ENCODE data around the gene ANO2.

ANO2 gene

GRCh38 chr12:5874514-5874913, 70.5 kb downstream of the ANO2 start:
- TF ChIP-seq, protein P1, sequence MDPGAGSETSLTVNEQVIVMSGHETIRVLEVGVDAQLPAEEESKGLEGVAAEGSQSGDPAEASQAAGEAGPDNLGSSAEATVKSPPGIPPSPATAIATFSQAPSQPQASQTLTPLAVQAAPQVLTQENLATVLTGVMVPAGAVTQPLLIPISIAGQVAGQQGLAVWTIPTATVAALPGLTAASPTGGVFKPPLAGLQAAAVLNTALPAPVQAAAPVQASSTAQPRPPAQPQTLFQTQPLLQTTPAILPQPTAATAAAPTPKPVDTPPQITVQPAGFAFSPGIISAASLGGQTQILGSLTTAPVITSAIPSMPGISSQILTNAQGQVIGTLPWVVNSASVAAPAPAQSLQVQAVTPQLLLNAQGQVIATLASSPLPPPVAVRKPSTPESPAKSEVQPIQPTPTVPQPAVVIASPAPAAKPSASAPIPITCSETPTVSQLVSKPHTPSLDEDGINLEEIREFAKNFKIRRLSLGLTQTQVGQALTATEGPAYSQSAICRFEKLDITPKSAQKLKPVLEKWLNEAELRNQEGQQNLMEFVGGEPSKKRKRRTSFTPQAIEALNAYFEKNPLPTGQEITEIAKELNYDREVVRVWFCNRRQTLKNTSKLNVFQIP (CRISPR knock-in tag; IDR thresholded peaks at IDR 0.05; ENCODE audit: borderline replicate concordance, low read depth), result no peak
- TF ChIP-seq PATZ1 (CRISPR knock-in tag; IDR thresholded peaks at IDR 0.05; ENCODE audit: borderline replicate concordance) (no peak), ARNTL (CRISPR knock-in tag; IDR thresholded peaks at IDR 0.05; ENCODE audit: borderline replicate concordance, low read depth) (no peak), ZNF70 (CRISPR knock-in tag; IDR thresholded peaks at IDR 0.05) (no peak), OSR1 (CRISPR knock-in tag; IDR thresholded peaks at IDR 0.05) (no peak), GLIS3 (CRISPR knock-in tag; IDR thresholded peaks at IDR 0.05) (no peak), CSRNP3 (CRISPR knock-in tag; IDR thresholded peaks at IDR 0.05) (no peak), BACH2 (CRISPR knock-in tag; IDR thresholded peaks at IDR 0.05; ENCODE audit: borderline replicate concordance) (no peak), ISL1 (CRISPR knock-in tag; IDR thresholded peaks at IDR 0.05) (no peak), ZC3H10 (CRISPR knock-in tag; IDR thresholded peaks at IDR 0.05) (no peak), RARB (CRISPR knock-in tag; IDR thresholded peaks at IDR 0.05) (no peak), ZNF565 (CRISPR knock-in tag; conservative IDR thresholded peaks at IDR 0.05; ENCODE audit: low read depth) (no peak), ZNF8 (CRISPR knock-in tag; IDR thresholded peaks at IDR 0.05) (no peak)
- TF ChIP-seq, protein P2, sequence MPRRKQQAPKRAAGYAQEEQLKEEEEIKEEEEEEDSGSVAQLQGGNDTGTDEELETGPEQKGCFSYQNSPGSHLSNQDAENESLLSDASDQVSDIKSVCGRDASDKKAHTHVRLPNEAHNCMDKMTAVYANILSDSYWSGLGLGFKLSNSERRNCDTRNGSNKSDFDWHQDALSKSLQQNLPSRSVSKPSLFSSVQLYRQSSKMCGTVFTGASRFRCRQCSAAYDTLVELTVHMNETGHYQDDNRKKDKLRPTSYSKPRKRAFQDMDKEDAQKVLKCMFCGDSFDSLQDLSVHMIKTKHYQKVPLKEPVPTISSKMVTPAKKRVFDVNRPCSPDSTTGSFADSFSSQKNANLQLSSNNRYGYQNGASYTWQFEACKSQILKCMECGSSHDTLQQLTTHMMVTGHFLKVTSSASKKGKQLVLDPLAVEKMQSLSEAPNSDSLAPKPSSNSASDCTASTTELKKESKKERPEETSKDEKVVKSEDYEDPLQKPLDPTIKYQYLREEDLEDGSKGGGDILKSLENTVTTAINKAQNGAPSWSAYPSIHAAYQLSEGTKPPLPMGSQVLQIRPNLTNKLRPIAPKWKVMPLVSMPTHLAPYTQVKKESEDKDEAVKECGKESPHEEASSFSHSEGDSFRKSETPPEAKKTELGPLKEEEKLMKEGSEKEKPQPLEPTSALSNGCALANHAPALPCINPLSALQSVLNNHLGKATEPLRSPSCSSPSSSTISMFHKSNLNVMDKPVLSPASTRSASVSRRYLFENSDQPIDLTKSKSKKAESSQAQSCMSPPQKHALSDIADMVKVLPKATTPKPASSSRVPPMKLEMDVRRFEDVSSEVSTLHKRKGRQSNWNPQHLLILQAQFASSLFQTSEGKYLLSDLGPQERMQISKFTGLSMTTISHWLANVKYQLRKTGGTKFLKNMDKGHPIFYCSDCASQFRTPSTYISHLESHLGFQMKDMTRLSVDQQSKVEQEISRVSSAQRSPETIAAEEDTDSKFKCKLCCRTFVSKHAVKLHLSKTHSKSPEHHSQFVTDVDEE (CRISPR knock-in tag; IDR thresholded peaks at IDR 0.05), result no peak
- TF ChIP-seq, protein P3, sequence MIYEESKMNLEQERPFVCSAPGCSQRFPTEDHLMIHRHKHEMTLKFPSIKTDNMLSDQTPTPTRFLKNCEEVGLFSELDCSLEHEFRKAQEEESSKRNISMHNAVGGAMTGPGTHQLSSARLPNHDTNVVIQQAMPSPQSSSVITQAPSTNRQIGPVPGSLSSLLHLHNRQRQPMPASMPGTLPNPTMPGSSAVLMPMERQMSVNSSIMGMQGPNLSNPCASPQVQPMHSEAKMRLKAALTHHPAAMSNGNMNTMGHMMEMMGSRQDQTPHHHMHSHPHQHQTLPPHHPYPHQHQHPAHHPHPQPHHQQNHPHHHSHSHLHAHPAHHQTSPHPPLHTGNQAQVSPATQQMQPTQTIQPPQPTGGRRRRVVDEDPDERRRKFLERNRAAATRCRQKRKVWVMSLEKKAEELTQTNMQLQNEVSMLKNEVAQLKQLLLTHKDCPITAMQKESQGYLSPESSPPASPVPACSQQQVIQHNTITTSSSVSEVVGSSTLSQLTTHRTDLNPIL (CRISPR knock-in tag; IDR thresholded peaks at IDR 0.05; ENCODE audit: low read depth), result no peak
- ATAC-seq, result no peak

DNA sequence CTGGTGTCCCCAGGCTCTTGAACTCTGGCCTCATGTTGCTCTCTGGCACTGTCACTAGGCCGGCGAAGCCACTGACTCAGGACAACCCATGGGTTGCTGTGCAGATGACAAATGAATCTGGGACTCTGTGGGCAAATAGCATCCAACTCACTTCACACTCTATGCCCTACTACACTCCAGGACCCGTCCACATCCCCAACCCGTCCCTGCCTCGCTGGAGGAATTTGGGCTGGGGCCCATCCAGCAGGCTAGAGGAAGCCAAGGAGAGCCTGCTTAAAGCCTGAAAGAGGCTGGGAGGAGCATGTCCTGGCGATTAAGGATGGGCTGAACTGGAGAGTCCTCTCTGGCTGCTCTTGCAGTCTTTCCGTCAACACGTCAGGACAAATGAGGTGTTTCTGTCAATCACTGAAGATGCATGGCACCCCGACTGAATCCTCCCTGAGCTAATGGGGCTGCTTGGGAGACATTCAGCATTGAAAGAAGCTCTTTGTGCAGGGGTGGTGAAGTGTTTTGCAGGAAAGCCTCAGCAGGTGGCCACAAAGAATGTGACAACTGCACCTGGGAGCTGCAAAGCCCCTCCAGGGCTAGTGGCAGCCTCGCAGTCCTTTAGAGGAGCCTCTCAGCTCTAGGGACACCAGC, 71.7 kb downstream of the ANO2 start:
- ATAC-seq, result no peak
- TF ChIP-seq ZNF70 (CRISPR knock-in tag; IDR thresholded peaks at IDR 0.05), result no peak
- TF ChIP-seq, protein P2 (CRISPR knock-in tag; IDR thresholded peaks at IDR 0.05), result no peak
- no peak for TF ChIP-seq CSDC2 (CRISPR knock-in tag; IDR thresholded peaks at IDR 0.05)
- no peak for TF ChIP-seq ZFP30 (CRISPR knock-in tag; IDR thresholded peaks at IDR 0.05)
- no peak for TF ChIP-seq BACH2 (CRISPR knock-in tag; IDR thresholded peaks at IDR 0.05; ENCODE audit: borderline replicate concordance)
- TF ChIP-seq ISL1 (CRISPR knock-in tag; IDR thresholded peaks at IDR 0.05), result no peak
- TF ChIP-seq RARB (CRISPR knock-in tag; IDR thresholded peaks at IDR 0.05), result no peak
- TF ChIP-seq PATZ1 (CRISPR knock-in tag; IDR thresholded peaks at IDR 0.05; ENCODE audit: borderline replicate concordance), result no peak
- no peak for TF ChIP-seq CSRNP3 (CRISPR knock-in tag; IDR thresholded peaks at IDR 0.05)
- no peak for TF ChIP-seq PPARA (CRISPR knock-in tag; IDR thresholded peaks at IDR 0.05; ENCODE audit: borderline replicate concordance)
- TF ChIP-seq TCF4 (CRISPR knock-in tag; IDR thresholded peaks at IDR 0.05; ENCODE audit: borderline replicate concordance), result no peak
- no peak for TF ChIP-seq ARNTL (CRISPR knock-in tag; IDR thresholded peaks at IDR 0.05; ENCODE audit: borderline replicate concordance, low read depth)
- no peak for TF ChIP-seq TOX (CRISPR knock-in tag; IDR thresholded peaks at IDR 0.05; ENCODE audit: borderline replicate concordance)
- TF ChIP-seq ESRRG (CRISPR knock-in tag; IDR thresholded peaks at IDR 0.05), result no peak
- TF ChIP-seq ZFP3 (CRISPR knock-in tag; IDR thresholded peaks at IDR 0.05), result no peak
- TF ChIP-seq ZNF8 (CRISPR knock-in tag; IDR thresholded peaks at IDR 0.05), result no peak
- no peak for TF ChIP-seq GLIS3 (CRISPR knock-in tag; IDR thresholded peaks at IDR 0.05)

All from SK-N-SH treated with all-trans-retinoic acid at 6 μM for 48 hours (cell line).